CD14-positive monocyte (primary cell): ENCODE data around the gene PNLDC1. TPM values are rescaled to one million over a fixed set of nuclear protein-coding genes. Genes with fewer than 3 reads are reported as not detected.
"Not testable (repeated sequence)": the region's sequence is repeated elsewhere in the genome, so short reads cannot be mapped to it uniquely, and the experiment has no call there.

Source experiments
- DNase-seq, 3 donors: peaks; one replicate each; pipeline ENCODE4 v3.0.0-alpha.2; 2011 to 2022
- H2AFZ ChIP-seq: 2 replicates; pipeline ENCODE4 v1.6.0; 2012; ENCODE audit warnings: mild to moderate bottlenecking, low read depth, low read length, inconsistent platforms; ENCODE audit not compliant: insufficient read depth, poor library complexity, severe bottlenecking
- H3K27ac ChIP-seq, 2 donors: 1 replicate in 1 of 2; 2 replicates in 1 of 2; pipeline ENCODE4 v1.5.1; 2012 to 2013; ENCODE audit warnings: low read length in 2 of 2, control low read depth in 1 of 2, inconsistent platforms in 1 of 2, low read depth in 1 of 2, mild to moderate bottlenecking in 1 of 2
- H3K27me3 ChIP-seq, 2 donors: one replicate each; pipeline versions ENCODE4 v1.6.0 to v1.6.1; 2011 to 2013; ENCODE audit warnings: low read length in 2 of 2; ENCODE audit not compliant: control insufficient read depth in 2 of 2, insufficient read depth in 2 of 2
- H3K36me3 ChIP-seq, 2 donors: replicated peaks in 1 of 2; 1 replicate in 1 of 2; 2 replicates in 1 of 2; pipeline versions ENCODE4 v1.5.1 to v1.6.1; 2012 to 2013; ENCODE audit warnings: low read length in 2 of 2, control low read depth in 1 of 2, inconsistent platforms in 1 of 2, mild to moderate bottlenecking in 1 of 2; ENCODE audit not compliant: insufficient read depth in 2 of 2, control insufficient read depth in 1 of 2
- H3K4me1 ChIP-seq, 2 donors: 1 replicate in 1 of 2; 2 replicates in 1 of 2; pipeline versions ENCODE4 v1.5.1 to v1.6.1; 2012 to 2013; ENCODE audit warnings: low read length in 2 of 2, control low read depth in 1 of 2, inconsistent platforms in 1 of 2, mild to moderate bottlenecking in 1 of 2, moderate library complexity in 1 of 2; ENCODE audit not compliant: insufficient read depth in 2 of 2, control insufficient read depth in 1 of 2
- H3K4me2 ChIP-seq: replicated peaks from 2 replicates; pipeline ENCODE3; 2012; ENCODE audit warnings: low read length, moderate library complexity, mild to moderate bottlenecking; ENCODE audit not compliant: poor library complexity, severe bottlenecking; ENCODE audit errors: extremely low read depth
- H3K4me3 ChIP-seq, 3 experiments: fragments of 200-600 bp in 1 of 3; sonication (generic) in 1 of 3; replicated peaks in 1 of 3; 1 replicate in 2 of 3; 2 replicates in 1 of 3; pipeline ENCODE4 v1.5.1; 2011 to 2013; ENCODE audit warnings: low read length in 3 of 3, mild to moderate bottlenecking in 3 of 3, control low read depth in 2 of 3, low read depth in 2 of 3, inconsistent platforms in 1 of 3, moderate library complexity in 1 of 3
- H3K79me2 ChIP-seq: 2 replicates; pipeline ENCODE4 v1.6.0; 2012; ENCODE audit warnings: mild to moderate bottlenecking, control low read depth, inconsistent platforms, low read length, moderate library complexity; ENCODE audit not compliant: insufficient read depth
- H3K9ac ChIP-seq: 2 replicates; pipeline ENCODE4 v1.6.0; 2017; ENCODE audit warnings: low read length, mild to moderate bottlenecking; ENCODE audit not compliant: insufficient read depth, poor library complexity, severe bottlenecking
- H3K9me3 ChIP-seq, 2 donors: replicated peaks in 1 of 2; 1 replicate in 1 of 2; 2 replicates in 1 of 2; pipeline versions ENCODE4 v1.5.1 to v1.6.1; 2012 to 2013; ENCODE audit warnings: low read length in 2 of 2, control low read depth in 1 of 2; ENCODE audit not compliant: control insufficient read depth in 1 of 2, insufficient read depth in 1 of 2
- H4K20me1 ChIP-seq: 2 replicates; pipeline ENCODE4 v1.6.0; 2012; ENCODE audit warnings: mild to moderate bottlenecking, low read length, control low read depth, moderate library complexity; ENCODE audit not compliant: insufficient read depth
- H3K27ac Mint-ChIP-seq, 7 donors: one replicate each; pipeline ENCODE4 v1.8.0; 2020; ENCODE audit warnings: mild to moderate bottlenecking in 7 of 7, mixed read lengths in 7 of 7, moderate library complexity in 6 of 7, inconsistent platforms in 2 of 7
- H3K27me3 Mint-ChIP-seq, 3 donors: one replicate each; pipeline ENCODE4 v1.8.0; 2021 to 2022; ENCODE audit warnings: low read depth in 3 of 3, mild to moderate bottlenecking in 3 of 3, mixed read lengths in 3 of 3, moderate library complexity in 3 of 3, inconsistent platforms in 1 of 3
- H3K36me3 Mint-ChIP-seq, 2 donors: one replicate each; pipeline ENCODE4 v1.8.0; 2020; ENCODE audit warnings: mixed read lengths in 2 of 2, inconsistent platforms in 1 of 2, mild to moderate bottlenecking in 1 of 2
- H3K4me1 Mint-ChIP-seq: one replicate; pipeline ENCODE4 v1.8.0; 2020; ENCODE audit warnings: mild to moderate bottlenecking, mixed read lengths
- H3K4me3 Mint-ChIP-seq, 2 donors: one replicate each; pipeline ENCODE4 v1.8.0; 2020; ENCODE audit warnings: mild to moderate bottlenecking in 2 of 2, mixed read lengths in 2 of 2, moderate library complexity in 1 of 2
- H3K9me3 Mint-ChIP-seq, 7 donors: one replicate each; pipeline ENCODE4 v1.8.0; 2020 to 2022; ENCODE audit warnings: mixed read lengths in 7 of 7, mild to moderate bottlenecking in 6 of 7, moderate library complexity in 6 of 7, inconsistent platforms in 2 of 7
- WGBS: methylation state at CpG from one replicate; pipeline ENCODE4 v1.1.5; 2013; ENCODE audit warnings: missing lambda C conversion rate; ENCODE audit not compliant: insufficient coverage; 5-methylcytosine and 5-hydroxymethylcytosine counted together
- intact Hi-C, 2 donors: fragments of 100-400 bp; cut with micrococcal nuclease; formaldehyde crosslinking; loops; one replicate each; pipeline versions ENCODE4 v1.15.0 to v1.15.1; 2023
- polyA plus RNA-seq, 3 donors: library from polyadenylated mRNA; depleted of rRNA in 1 of 3; unstranded in 2 of 3; stranded (reverse) in 1 of 3; fragments of 300-500 nt in 2 of 3; fragments of >200 nt in 1 of 3; fragmentation: Illumina TruSeq in 2 of 3; gene quantifications; 1 replicate in 2 of 3; 2 replicates in 1 of 3; pipeline ENCODE4 v1.2.3, GENCODE V29; 2012 to 2021
- TF ChIP-seq, protein P1 (sequence below): fragments of 200-600 bp; IDR thresholded peaks from one replicate; pipeline ENCODE4 v1.8.0; 2022; ENCODE audit warnings: antibody characterized with exemption, mild to moderate bottlenecking

The PNLDC1 gene
- polyA plus RNA-seq, 3 donors: 0.56 TPM; not detected in 2

DNA sequence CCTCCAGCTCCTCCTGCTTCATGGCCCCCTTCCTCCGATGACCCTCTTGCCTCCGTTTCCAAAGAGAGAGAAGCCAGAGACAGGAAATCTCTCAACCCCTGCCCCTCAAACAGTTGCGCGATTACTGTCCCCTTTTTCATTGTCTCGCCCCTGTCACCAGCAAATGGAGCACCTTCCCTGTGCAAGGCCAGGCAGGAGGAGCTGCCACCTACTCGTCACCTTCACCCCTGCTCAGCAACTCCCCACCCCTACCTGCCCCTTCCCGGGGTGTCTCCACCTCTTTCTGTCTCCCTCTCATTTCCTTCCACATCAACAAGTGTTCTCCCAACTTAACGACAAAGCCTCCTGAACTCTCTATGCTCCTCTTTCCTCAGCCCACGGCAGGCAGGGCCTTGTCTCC lies 13.7 kb downstream of the PNLDC1 start:
- Mint-ChIP-seq H3K4me1 (peaks cover 10% of the 10 kb centered on the region), H3K27me3 (peaks cover 2 to 4% (median 2%) of the 10 kb centered on the region in 3 donors)

DNA sequence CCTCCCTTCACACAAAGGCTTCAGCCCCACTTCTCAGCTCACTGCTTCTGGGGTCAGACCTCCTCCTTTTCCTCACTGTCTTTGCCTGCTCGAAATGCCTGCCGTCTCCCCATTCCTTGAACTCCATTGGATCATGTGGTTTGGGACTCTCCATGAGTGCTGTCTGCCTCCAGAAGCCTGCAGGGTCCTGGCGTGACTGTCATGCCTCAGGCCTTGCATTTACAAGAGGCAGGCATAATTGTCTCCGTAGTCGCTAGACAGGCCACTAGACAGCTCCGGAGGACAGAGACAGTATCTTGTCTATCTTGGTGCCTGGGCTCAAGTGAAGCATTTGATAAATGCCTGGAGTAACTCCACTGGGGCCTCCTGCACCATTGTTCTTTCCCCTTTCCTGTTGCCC lies 15.3 kb downstream of the PNLDC1 start:
- Histone ChIP-seq H3K4me2 (no peak overlapping the region), H3K36me3 (no peaks in the 10 kb centered on the region), H4K20me1 (no peaks in the 10 kb centered on the region), H3K9me3 (no peaks in the 10 kb centered on the region), H3K79me2 (no peaks in the 10 kb centered on the region), H3K4me3 (no peak overlapping the region), H3K9ac (no peak overlapping the region), H3K27ac (no peak overlapping the region), H3K4me1 (peaks cover 9 to 14% of the 10 kb centered on the region in 2 donors), H3K27me3 (no peaks in the 10 kb centered on the region), H2AFZ (no peak overlapping the region)
- intact Hi-C loops: no loop called here
- H3K4me3 Mint-ChIP-seq: no peak overlapping the region
- no peaks in the 10 kb centered on the region for H3K9me3 Mint-ChIP-seq
- no peaks in the 10 kb centered on the region for H3K36me3 Mint-ChIP-seq
- H3K4me1 Mint-ChIP-seq: peaks cover 20% of the 10 kb centered on the region
- WGBS: 100% methylated on average over 6 of the region's 6 CpGs
- H3K27me3 Mint-ChIP-seq: peaks cover 2 to 8% (median 4%) of the 10 kb centered on the region in 3 donors
- no peak for DNase-seq
- TF ChIP-seq, protein P1, sequence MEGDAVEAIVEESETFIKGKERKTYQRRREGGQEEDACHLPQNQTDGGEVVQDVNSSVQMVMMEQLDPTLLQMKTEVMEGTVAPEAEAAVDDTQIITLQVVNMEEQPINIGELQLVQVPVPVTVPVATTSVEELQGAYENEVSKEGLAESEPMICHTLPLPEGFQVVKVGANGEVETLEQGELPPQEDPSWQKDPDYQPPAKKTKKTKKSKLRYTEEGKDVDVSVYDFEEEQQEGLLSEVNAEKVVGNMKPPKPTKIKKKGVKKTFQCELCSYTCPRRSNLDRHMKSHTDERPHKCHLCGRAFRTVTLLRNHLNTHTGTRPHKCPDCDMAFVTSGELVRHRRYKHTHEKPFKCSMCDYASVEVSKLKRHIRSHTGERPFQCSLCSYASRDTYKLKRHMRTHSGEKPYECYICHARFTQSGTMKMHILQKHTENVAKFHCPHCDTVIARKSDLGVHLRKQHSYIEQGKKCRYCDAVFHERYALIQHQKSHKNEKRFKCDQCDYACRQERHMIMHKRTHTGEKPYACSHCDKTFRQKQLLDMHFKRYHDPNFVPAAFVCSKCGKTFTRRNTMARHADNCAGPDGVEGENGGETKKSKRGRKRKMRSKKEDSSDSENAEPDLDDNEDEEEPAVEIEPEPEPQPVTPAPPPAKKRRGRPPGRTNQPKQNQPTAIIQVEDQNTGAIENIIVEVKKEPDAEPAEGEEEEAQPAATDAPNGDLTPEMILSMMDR: no peak
- peak overlapping the region in 1 of 7 donors; percentile 49 for H3K27ac Mint-ChIP-seq

More for the DNA sequence above, 13.7 kb downstream of the PNLDC1 start:
- no peaks in the 10 kb centered on the region for H3K36me3 ChIP-seq
- H2AFZ ChIP-seq: no peak overlapping the region
- TF ChIP-seq, protein P1: no peak
- no peak overlapping the region for H3K9ac ChIP-seq
- peaks cover 0 to 4% of the 10 kb centered on the region in 2 donors for H3K4me1 ChIP-seq
- Mint-ChIP-seq H3K36me3 (no peaks in the 10 kb centered on the region), H3K9me3 (no peaks in the 10 kb centered on the region), H3K27ac (no peak overlapping the region), H3K4me3 (no peak overlapping the region)
- no peaks in the 10 kb centered on the region for H3K9me3 ChIP-seq
- no peaks in the 10 kb centered on the region for H3K79me2 ChIP-seq
- H3K27ac ChIP-seq: no peak overlapping the region
- no peak for DNase-seq
- H3K4me2 ChIP-seq: no peak overlapping the region
- no peaks in the 10 kb centered on the region for H4K20me1 ChIP-seq
- H3K27me3 ChIP-seq: no peaks in the 10 kb centered on the region
- intact Hi-C loops: no loop called here
- 90% methylated on average over 8 of the region's 9 CpGs for WGBS
- no peak overlapping the region for H3K4me3 ChIP-seq

DNA sequence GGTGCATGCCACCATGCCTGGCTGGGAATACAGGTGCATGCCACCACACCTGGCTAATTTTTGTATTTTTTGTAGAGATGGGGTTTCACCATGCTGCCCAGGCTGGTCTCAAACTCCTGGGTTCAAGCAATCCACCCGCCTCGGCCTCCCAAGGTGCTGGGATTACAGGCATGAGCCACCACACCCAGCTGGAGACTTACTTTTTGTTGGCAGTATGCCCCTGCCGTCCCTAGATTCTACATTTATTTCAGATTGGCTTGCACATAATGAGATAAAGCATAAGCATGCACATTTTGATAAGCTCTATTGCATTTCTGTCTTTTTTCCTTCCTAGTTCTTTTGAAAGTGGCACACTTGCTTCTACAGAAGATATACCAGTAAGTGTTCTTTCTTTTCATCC lies 16.7 kb downstream of the PNLDC1 start:
- H3K9me3 Mint-ChIP-seq, H3K27me3 ChIP-seq, H3K4me2 ChIP-seq, H3K36me3 Mint-ChIP-seq, H3K27ac ChIP-seq, H3K9me3 ChIP-seq, H3K4me3 ChIP-seq, H2AFZ ChIP-seq, H3K79me2 ChIP-seq, intact Hi-C loops, H3K4me3 Mint-ChIP-seq, H4K20me1 ChIP-seq, H3K36me3 ChIP-seq, H3K27ac Mint-ChIP-seq, DNase-seq, H3K27me3 Mint-ChIP-seq, H3K9ac ChIP-seq: not testable (repeated sequence)
- no CpG with 5 or more reads among the region's 3 CpGs for WGBS
- peaks cover 23% of the 10 kb centered on the region in 2 donors for H3K4me1 ChIP-seq
- peaks cover 24% of the 10 kb centered on the region for H3K4me1 Mint-ChIP-seq
